Progenitor cell of endocrine pancreas (in vitro differentiated cells): ENCODE data around the gene SLC3A2. TPM values are rescaled to one million over a fixed set of nuclear protein-coding genes. Genes with fewer than 3 reads are reported as not detected.

Experiments used
- DNase-seq: peaks from one replicate; pipeline ENCODE4 v3.0.0; 2021; ENCODE audit warnings: low spot score; ENCODE audit not compliant: unreplicated experiment
- H3K27ac Mint-ChIP-seq: 2 replicates; pipeline ENCODE4 v1.8.0; 2021; ENCODE audit warnings: mild to moderate bottlenecking, moderate library complexity, mixed read lengths
- H3K27me3 Mint-ChIP-seq: 2 replicates; pipeline ENCODE4 v1.8.0; 2021; ENCODE audit warnings: mixed read lengths
- H3K36me3 Mint-ChIP-seq: 2 replicates; pipeline ENCODE4 v1.8.0; 2022; ENCODE audit warnings: mixed read lengths; ENCODE audit not compliant: insufficient read depth
- H3K4me1 Mint-ChIP-seq: 2 replicates; pipeline ENCODE4 v1.8.0; 2021; ENCODE audit warnings: low read depth, mixed read lengths
- H3K4me3 Mint-ChIP-seq: 2 replicates; pipeline ENCODE4 v1.8.0; 2021; ENCODE audit warnings: low read depth, mild to moderate bottlenecking, moderate library complexity, mixed read lengths
- H3K9me3 Mint-ChIP-seq: 2 replicates; pipeline ENCODE4 v1.8.0; 2021; ENCODE audit warnings: low read depth, mixed read lengths
- total RNA-seq: library from RNA; stranded (reverse); gene quantifications from 2 replicates; pipeline ENCODE4 v1.2.1, GENCODE V29; 2021
- TF ChIP-seq, protein P1 (sequence below): fragments of 200-600 bp; sonication (generic); IDR thresholded peaks from one replicate; pipeline ENCODE4 v1.5.0; 2021; ENCODE audit warnings: antibody characterized with exemption, mild to moderate bottlenecking; ENCODE audit not compliant: unreplicated experiment

SLC3A2 gene
- total RNA-seq, 1 donor from 2014 or later: 140 TPM

DNA sequence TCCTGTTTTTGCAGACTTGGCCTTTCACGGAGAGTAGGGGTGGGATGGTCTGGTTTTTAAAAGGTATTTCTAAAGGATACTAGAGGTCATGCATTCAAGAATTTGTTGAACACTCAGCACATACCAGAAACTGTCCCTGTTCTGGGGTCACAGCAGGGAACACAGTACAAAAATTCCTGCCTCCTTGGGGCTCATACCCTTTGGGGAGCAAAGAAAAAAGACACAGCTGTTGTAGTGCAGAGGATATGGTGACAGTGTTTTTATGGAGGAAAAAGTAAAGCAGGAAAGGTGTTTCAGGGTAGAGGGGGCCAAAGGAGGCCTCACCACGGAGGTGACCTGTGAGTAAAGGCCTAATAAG, 8.4 kb downstream of the SLC3A2 start:
- no peak for DNase-seq
- TF ChIP-seq, protein P1, sequence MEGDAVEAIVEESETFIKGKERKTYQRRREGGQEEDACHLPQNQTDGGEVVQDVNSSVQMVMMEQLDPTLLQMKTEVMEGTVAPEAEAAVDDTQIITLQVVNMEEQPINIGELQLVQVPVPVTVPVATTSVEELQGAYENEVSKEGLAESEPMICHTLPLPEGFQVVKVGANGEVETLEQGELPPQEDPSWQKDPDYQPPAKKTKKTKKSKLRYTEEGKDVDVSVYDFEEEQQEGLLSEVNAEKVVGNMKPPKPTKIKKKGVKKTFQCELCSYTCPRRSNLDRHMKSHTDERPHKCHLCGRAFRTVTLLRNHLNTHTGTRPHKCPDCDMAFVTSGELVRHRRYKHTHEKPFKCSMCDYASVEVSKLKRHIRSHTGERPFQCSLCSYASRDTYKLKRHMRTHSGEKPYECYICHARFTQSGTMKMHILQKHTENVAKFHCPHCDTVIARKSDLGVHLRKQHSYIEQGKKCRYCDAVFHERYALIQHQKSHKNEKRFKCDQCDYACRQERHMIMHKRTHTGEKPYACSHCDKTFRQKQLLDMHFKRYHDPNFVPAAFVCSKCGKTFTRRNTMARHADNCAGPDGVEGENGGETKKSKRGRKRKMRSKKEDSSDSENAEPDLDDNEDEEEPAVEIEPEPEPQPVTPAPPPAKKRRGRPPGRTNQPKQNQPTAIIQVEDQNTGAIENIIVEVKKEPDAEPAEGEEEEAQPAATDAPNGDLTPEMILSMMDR: no peak
- Mint-ChIP-seq H3K9me3 (no peaks in the 10 kb centered on the region), H3K27ac (peak overlapping the region; percentile 90), H3K4me3 (no peak overlapping the region), H3K4me1 (peaks cover 27% of the 10 kb centered on the region), H3K36me3 (peaks cover 33% of the 10 kb centered on the region), H3K27me3 (no peaks in the 10 kb centered on the region)

GRCh38 chr11:62889484-62890437, 9.1 kb downstream of the SLC3A2 start:
- peaks cover 30% of the 10 kb centered on the region for H3K36me3 Mint-ChIP-seq
- DNase-seq: no peak
- H3K9me3 Mint-ChIP-seq: no peaks in the 10 kb centered on the region
- H3K27me3 Mint-ChIP-seq: no peaks in the 10 kb centered on the region
- H3K4me3 Mint-ChIP-seq: no peak overlapping the region
- peaks cover 25% of the 10 kb centered on the region for H3K4me1 Mint-ChIP-seq
- peak overlapping the region; percentile 90 for H3K27ac Mint-ChIP-seq
- TF ChIP-seq, protein P1: no peak

DNA sequence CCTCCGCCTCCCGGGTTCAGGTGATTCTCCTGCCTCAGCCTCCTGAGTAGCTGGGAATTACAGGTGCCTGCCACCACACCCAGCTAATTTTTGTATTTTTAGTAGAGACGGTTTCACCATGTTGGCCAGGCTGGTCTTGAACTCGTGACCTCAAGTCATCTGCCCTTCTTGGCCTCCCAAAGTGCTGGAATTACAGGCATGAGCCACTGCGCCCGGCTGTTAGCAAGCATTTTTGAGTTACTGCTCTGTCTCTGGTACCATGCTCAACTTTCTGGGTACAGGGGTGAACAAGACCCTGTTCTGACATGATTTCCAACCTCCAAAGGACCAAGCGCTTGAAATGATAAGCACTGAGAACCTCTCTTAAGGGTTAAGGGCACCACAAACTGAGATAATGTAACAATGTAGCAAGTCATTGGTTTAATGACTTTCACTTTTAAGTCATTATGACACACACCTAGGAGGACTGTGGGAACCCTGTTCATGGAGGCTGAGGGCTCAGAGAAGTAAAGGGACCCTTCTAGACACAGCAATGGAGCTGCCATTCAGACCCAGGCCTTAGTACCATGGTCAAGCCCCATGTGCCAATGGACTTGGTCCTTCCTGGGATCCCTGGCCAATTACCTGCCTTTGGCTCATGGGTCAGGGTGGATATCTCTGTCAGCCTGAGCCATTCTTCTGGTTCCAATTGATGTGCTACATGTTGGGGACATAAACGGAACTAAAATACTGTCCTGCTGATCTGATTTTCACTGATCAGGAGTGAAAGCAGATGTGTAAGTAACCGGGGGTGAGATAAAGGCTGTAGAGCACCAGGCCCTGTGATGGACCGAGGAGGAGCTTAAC, 11.6 kb downstream of the SLC3A2 start:
- DNase-seq: no peak
- H3K4me1 Mint-ChIP-seq: peaks cover 18% of the 10 kb centered on the region
- H3K36me3 Mint-ChIP-seq: peaks cover 18% of the 10 kb centered on the region
- peaks cover 3% of the 10 kb centered on the region for H3K27me3 Mint-ChIP-seq
- H3K4me3 Mint-ChIP-seq: no peak overlapping the region
- H3K9me3 Mint-ChIP-seq: no peaks in the 10 kb centered on the region
- peak overlapping the region; percentile 10 for H3K27ac Mint-ChIP-seq
- TF ChIP-seq, protein P1: no peak

GRCh38 chr11:62895501-62895900, 14.8 kb downstream of the SLC3A2 start:
- Mint-ChIP-seq H3K4me1 (no peaks in the 10 kb centered on the region), H3K36me3 (no peaks in the 10 kb centered on the region), H3K27me3 (peaks cover 6% of the 10 kb centered on the region), H3K4me3 (no peak overlapping the region), H3K9me3 (no peaks in the 10 kb centered on the region), H3K27ac (no peak overlapping the region)
- DNase-seq: no peak
- TF ChIP-seq, protein P1: no peak

DNA sequence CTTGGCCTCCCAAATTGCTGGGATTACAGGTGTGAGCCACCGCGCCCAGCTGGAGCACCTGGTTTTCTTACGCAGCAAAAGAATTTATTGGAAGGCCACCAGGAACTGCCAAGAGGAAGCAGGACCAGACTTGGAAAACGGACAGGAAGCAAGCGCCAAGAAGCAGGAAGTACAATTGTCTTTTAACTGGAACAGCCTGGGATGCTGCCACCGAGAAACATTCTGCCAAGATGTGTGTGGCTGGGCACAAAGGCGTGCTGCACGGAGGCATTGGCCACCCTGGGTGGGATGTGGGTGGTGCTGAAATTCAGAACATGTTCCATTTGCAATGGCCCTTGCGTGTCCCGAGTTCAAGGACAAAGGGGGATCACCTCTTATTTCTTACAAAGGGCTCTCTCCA, 15.4 kb downstream of the SLC3A2 start:
- H3K27me3 Mint-ChIP-seq: peaks cover 6% of the 10 kb centered on the region
- H3K36me3 Mint-ChIP-seq: no peaks in the 10 kb centered on the region
- H3K4me1 Mint-ChIP-seq: no peaks in the 10 kb centered on the region
- no peak for DNase-seq
- H3K27ac Mint-ChIP-seq: no peak overlapping the region
- TF ChIP-seq, protein P1: no peak
- no peaks in the 10 kb centered on the region for H3K9me3 Mint-ChIP-seq
- no peak overlapping the region for H3K4me3 Mint-ChIP-seq
